GM18867 (cell line): ENCODE measurements around the gene OAS3.
"Not testable (repeated sequence)": the region's sequence is repeated elsewhere in the genome, so short reads cannot be mapped to it uniquely, and the experiment has no call there.

Experiments
- ATAC-seq: cut with Tn5 transposase; IDR thresholded peaks from one replicate; pipeline ENCODE4 v1.9.1; 2021; ENCODE audit warnings: mild to moderate bottlenecking, moderate library complexity; ENCODE audit not compliant: unreplicated experiment

The OAS3 gene

GRCh38 chr12:112919121-112919520, 19.2 kb upstream of the OAS3 start:
- no peak for ATAC-seq

- peak; percentile 76 for ATAC-seq
Measured at GRCh38 chr12:112924986-112925385, 13.3 kb upstream of the OAS3 start.

- ATAC-seq, result not testable (repeated sequence)
Measured at GRCh38 chr12:112926416-112927033, 11.7 kb upstream of the OAS3 start.

- ATAC-seq, result no peak
Measured at GRCh38 chr12:112927475-112927874, 10.8 kb upstream of the OAS3 start.

- ATAC-seq, result no peak
Measured at GRCh38 chr12:112927925-112928324, 10.3 kb upstream of the OAS3 start.

GRCh38 chr12:112928978-112929377, 9.3 kb upstream of the OAS3 start:
- ATAC-seq, result no peak

- no peak for ATAC-seq
Measured at GRCh38 chr12:112929715-112930114, 8.6 kb upstream of the OAS3 start.

GRCh38 chr12:112930350-112930749, 7.9 kb upstream of the OAS3 start:
- ATAC-seq, result no peak

- no peak for ATAC-seq
Measured at GRCh38 chr12:112932485-112933128, 5.7 kb upstream of the OAS3 start.

- no peak for ATAC-seq
Measured at GRCh38 chr12:112933129-112933505, 5.2 kb upstream of the OAS3 start.

- no peak for ATAC-seq
Measured at GRCh38 chr12:112936264-112936663, 2.0 kb upstream of the OAS3 start.

- ATAC-seq, result no peak
Measured at GRCh38 chr12:112936927-112937326, 1.3 kb upstream of the OAS3 start.

GRCh38 chr12:112938751-112939150, 477 bp downstream of the OAS3 start:
- ATAC-seq, result no peak

- peak; percentile 53 for ATAC-seq
Measured at GRCh38 chr12:112939761-112940381, 1.6 kb downstream of the OAS3 start.

GRCh38 chr12:112941528-112942335, 3.5 kb downstream of the OAS3 start:
- ATAC-seq, result no peak

GRCh38 chr12:112942572-112942971, 4.3 kb downstream of the OAS3 start:
- no peak for ATAC-seq

- no peak for ATAC-seq
Measured at GRCh38 chr12:112944024-112944690, 5.9 kb downstream of the OAS3 start.

- ATAC-seq, result no peak
Measured at GRCh38 chr12:112945515-112945914, 7.2 kb downstream of the OAS3 start.

GRCh38 chr12:112946236-112947000, 8.1 kb downstream of the OAS3 start:
- no peak for ATAC-seq

GRCh38 chr12:112947314-112947713, 9.0 kb downstream of the OAS3 start:
- ATAC-seq, result no peak
